Measurements from ENCODE around the gene LTBP1.

Gene LTBP1

DNA sequence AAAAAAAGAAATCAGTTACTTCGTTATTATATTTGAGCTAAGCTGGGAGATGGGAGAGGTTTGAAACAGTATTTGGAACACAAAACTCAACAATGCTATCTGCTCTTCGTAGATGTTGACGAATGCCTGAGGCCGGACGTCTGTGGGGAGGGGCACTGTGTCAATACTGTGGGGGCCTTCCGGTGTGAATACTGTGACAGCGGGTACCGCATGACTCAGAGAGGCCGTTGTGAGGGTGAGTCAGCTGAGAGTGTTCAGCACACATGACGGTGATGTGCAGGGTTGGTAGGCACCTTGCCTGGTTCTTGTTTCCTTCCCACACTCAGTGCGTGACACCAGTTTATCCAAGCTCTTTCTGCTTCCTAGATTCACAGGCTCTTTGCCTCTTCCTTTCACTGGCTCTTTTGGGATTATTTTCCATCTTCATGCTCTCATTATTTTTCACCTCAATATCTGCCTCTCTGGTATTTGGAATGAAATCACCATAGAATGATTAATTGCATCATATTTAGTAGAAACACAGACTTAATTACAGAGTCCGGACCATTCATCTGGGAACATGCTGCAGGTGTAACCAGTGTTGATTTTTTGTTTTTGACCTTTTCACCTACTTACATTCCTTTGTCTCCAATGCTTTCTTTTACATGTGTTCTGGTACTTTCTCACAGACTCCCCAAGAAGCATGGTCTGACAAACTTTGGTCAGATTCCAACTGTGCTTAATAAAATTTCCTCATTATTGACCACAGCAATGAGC is 329.1 kb downstream of the LTBP1 start:
- DNase-seq (ENCODE audit: low read depth, low spot score): peak; percentile 96
- H3K4me3 ChIP-seq (ENCODE audit: low read depth, low read length): no peak overlapping the region
- TF ChIP-seq, protein P1, sequence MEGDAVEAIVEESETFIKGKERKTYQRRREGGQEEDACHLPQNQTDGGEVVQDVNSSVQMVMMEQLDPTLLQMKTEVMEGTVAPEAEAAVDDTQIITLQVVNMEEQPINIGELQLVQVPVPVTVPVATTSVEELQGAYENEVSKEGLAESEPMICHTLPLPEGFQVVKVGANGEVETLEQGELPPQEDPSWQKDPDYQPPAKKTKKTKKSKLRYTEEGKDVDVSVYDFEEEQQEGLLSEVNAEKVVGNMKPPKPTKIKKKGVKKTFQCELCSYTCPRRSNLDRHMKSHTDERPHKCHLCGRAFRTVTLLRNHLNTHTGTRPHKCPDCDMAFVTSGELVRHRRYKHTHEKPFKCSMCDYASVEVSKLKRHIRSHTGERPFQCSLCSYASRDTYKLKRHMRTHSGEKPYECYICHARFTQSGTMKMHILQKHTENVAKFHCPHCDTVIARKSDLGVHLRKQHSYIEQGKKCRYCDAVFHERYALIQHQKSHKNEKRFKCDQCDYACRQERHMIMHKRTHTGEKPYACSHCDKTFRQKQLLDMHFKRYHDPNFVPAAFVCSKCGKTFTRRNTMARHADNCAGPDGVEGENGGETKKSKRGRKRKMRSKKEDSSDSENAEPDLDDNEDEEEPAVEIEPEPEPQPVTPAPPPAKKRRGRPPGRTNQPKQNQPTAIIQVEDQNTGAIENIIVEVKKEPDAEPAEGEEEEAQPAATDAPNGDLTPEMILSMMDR (IDR thresholded peaks at IDR 0.05; ENCODE audit: low read depth, low read length): no peak
- in situ Hi-C loops (cut with HindIII; ENCODE audit: low sequenced_read_pairs): no loop called here

GRCh38 chr2:33277002-33277426 is 330.3 kb downstream of the LTBP1 start:
- TF ChIP-seq, protein P1 (IDR thresholded peaks at IDR 0.05; ENCODE audit: low read depth, low read length): no peak
- in situ Hi-C loops (cut with HindIII; ENCODE audit: low sequenced_read_pairs): no loop called here
- no peak for DNase-seq (ENCODE audit: low read depth, low spot score)
- no peak overlapping the region for H3K4me3 ChIP-seq (ENCODE audit: low read depth, low read length)

DNA sequence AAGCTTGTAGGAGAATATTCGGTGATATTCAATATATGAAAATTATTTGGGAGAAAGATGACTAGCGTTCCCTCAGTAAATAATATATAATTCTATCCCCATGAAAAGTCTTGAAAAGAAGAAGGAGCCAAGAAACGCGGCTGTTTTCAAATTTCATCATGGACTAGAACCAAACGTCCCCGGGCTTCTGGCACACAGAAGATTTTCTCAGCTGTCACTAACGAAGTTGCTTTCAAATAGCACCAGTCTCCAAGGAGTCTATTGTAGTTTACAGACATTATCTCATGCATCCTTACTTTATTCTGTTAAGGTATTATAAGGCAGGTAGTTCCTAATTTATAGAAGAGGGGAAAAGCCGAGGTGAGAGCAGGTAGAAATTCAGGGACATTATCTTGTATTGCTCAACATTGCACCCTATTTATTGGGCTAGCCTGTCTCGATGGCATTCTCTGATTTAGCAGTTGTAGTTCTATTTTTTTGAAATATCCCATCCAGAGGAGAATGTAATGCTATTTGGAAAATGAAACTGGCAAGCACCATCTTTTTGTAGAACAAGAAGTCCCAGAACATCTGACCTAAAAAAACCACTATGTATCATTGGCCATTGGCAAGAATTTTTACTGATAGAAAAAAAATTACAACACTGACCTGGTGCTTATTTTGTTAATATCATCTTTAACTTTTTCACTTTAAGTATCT is 331.6 kb downstream of the LTBP1 start:
- in situ Hi-C loops (cut with HindIII; ENCODE audit: low sequenced_read_pairs): no loop called here
- TF ChIP-seq, protein P1 (IDR thresholded peaks at IDR 0.05; ENCODE audit: low read depth, low read length): no peak
- H3K4me3 ChIP-seq (ENCODE audit: low read depth, low read length): no peak overlapping the region
- no peak for DNase-seq (ENCODE audit: low read depth, low spot score)

GRCh38 chr2:33284287-33284686 is 337.5 kb downstream of the LTBP1 start:
- DNase-seq (ENCODE audit: low read depth, low spot score): no peak
- H3K4me3 ChIP-seq (ENCODE audit: low read depth, low read length): no peak overlapping the region
- TF ChIP-seq, protein P1 (IDR thresholded peaks at IDR 0.05; ENCODE audit: low read depth, low read length): no peak
- in situ Hi-C loops (cut with HindIII; ENCODE audit: low sequenced_read_pairs): no loop called here

- no peak overlapping the region for H3K4me3 ChIP-seq (ENCODE audit: low read depth, low read length)
- in situ Hi-C loops (cut with HindIII; ENCODE audit: low sequenced_read_pairs): no loop called here
- TF ChIP-seq, protein P1 (IDR thresholded peaks at IDR 0.05; ENCODE audit: low read depth, low read length): no peak
- DNase-seq (ENCODE audit: low read depth, low spot score): no peak
Measured at GRCh38 chr2:33287507-33288005, 340.8 kb downstream of the LTBP1 start.

GRCh38 chr2:33288011-33288410 is 341.3 kb downstream of the LTBP1 start:
- DNase-seq (ENCODE audit: low read depth, low spot score): no peak
- TF ChIP-seq, protein P1 (IDR thresholded peaks at IDR 0.05; ENCODE audit: low read depth, low read length): no peak
- in situ Hi-C loops (cut with HindIII; ENCODE audit: low sequenced_read_pairs): no loop called here
- H3K4me3 ChIP-seq (ENCODE audit: low read depth, low read length): no peak overlapping the region

Data from astrocyte of the spinal cord (primary cell).